Dermis blood vessel endothelial cell (primary cell): Measurements from ENCODE around the gene PFDN5. TPM values are rescaled to one million over a fixed set of nuclear protein-coding genes. Genes with fewer than 3 reads are reported as not detected.
"Not testable (repeated sequence)": the region's sequence is repeated elsewhere in the genome, so short reads cannot be mapped to it uniquely, and the experiment has no call there.

ENCODE experiments used
- DNase-seq: peaks from one replicate; pipeline ENCODE4 v3.0.0; 2010
- total RNA-seq: library from RNA; depleted of rRNA; stranded (reverse); fragments of >200 nt; gene quantifications from 2 replicates; pipeline ENCODE4 v1.2.3, GENCODE V29; 2014

PFDN5 gene
- total RNA-seq, 1 donor from 2014 or later = 491 TPM

GRCh38 chr12:53328043-53328435 lies 32.7 kb downstream of the PFDN5 start:
- no peak for DNase-seq

GRCh38 chr12:53330671-53331070 lies 35.3 kb downstream of the PFDN5 start:
- no peak for DNase-seq

GRCh38 chr12:53332339-53332738 lies 37.0 kb downstream of the PFDN5 start:
- not testable (repeated sequence) for DNase-seq

- no peak for DNase-seq
Measured at GRCh38 chr12:53332744-53333143, 37.4 kb downstream of the PFDN5 start.

GRCh38 chr12:53333289-53333688 lies 37.9 kb downstream of the PFDN5 start:
- no peak for DNase-seq

GRCh38 chr12:53333845-53334244 lies 38.5 kb downstream of the PFDN5 start:
- DNase-seq = no peak

GRCh38 chr12:53334822-53335221 lies 39.5 kb downstream of the PFDN5 start:
- no peak for DNase-seq

GRCh38 chr12:53336181-53336681 lies 40.9 kb downstream of the PFDN5 start, which contains the start of gene SP7:
TSS of gene SP7 (minus strand) at chr12:53336354. CDS start at chr12:53335646, 708 bp downstream.
- no peak for DNase-seq

GRCh38 chr12:53338017-53338416 lies 42.7 kb downstream of the PFDN5 start:
- DNase-seq = no peak

- no peak for DNase-seq
Measured at GRCh38 chr12:53338916-53339315, 43.6 kb downstream of the PFDN5 start.

GRCh38 chr12:53340398-53340797 lies 45.1 kb downstream of the PFDN5 start:
- DNase-seq = no peak

- no peak for DNase-seq
Measured at GRCh38 chr12:53343449-53343848, 48.1 kb downstream of the PFDN5 start.

GRCh38 chr12:53343969-53344368 lies 48.6 kb downstream of the PFDN5 start:
- no peak for DNase-seq

- no peak for DNase-seq
Measured at GRCh38 chr12:53344487-53344823, 49.1 kb downstream of the PFDN5 start.

- DNase-seq = peak; percentile 78
Measured at GRCh38 chr12:53344824-53345485, 49.6 kb downstream of the PFDN5 start.

GRCh38 chr12:53345486-53346188 lies 50.3 kb downstream of the PFDN5 start:
- peak; percentile 27 for DNase-seq

GRCh38 chr12:53346491-53346890 lies 51.1 kb downstream of the PFDN5 start:
- DNase-seq = no peak

GRCh38 chr12:53347905-53348304 lies 52.6 kb downstream of the PFDN5 start:
- no peak for DNase-seq

Other genes with a start within 250 kb of the PFDN5 start
- 56.2 and 56.5 TPM in 2 replicates for gene TNS2, start 245.5 kb upstream of the PFDN5 start, total RNA-seq
- 13.1 and 16.5 TPM in 2 replicates for gene SPRYD3, start 216.2 kb upstream of the PFDN5 start, total RNA-seq
- gene IGFBP6, start 197.9 kb upstream of the PFDN5 start, total RNA-seq = 4.9 and 7.0 TPM in 2 replicates
- not detected in 2 replicates for gene SOAT2, start 192.1 kb upstream of the PFDN5 start, total RNA-seq
- gene ZNF740, start 114.8 kb upstream of the PFDN5 start, total RNA-seq = 13.0 and 14.5 TPM in 2 replicates
- gene CSAD, start 114.6 kb upstream of the PFDN5 start, total RNA-seq = 2.9 and 6.5 TPM in 2 replicates
- gene ITGB7, start 88.3 kb upstream of the PFDN5 start, total RNA-seq = 0.19 and 0.34 TPM in 2 replicates
- 11.7 and 17.7 TPM in 2 replicates for gene RARG, start 63.3 kb upstream of the PFDN5 start, total RNA-seq
- gene ESPL1, start 27.2 kb upstream of the PFDN5 start, total RNA-seq = 4.8 and 16.5 TPM in 2 replicates
- 35.2 and 43.1 TPM in 2 replicates for gene MYG1, start 4.2 kb downstream of the PFDN5 start, total RNA-seq
- gene AAAS, start 26.1 kb downstream of the PFDN5 start, total RNA-seq = 38.6 and 44.3 TPM in 2 replicates
- gene SP7, start 40.8 kb downstream of the PFDN5 start, total RNA-seq = not detected in 2 replicates
- gene SP1, start 84.6 kb downstream of the PFDN5 start, total RNA-seq = 32.7 and 47.1 TPM in 2 replicates
- gene AMHR2, start 128.3 kb downstream of the PFDN5 start, total RNA-seq = not detected in 2 replicates
- gene PRR13, start 146.2 kb downstream of the PFDN5 start, total RNA-seq = 12.6 and 18.0 TPM in 2 replicates
- 417 and 525 TPM in 2 replicates for gene PCBP2, start 156.6 kb downstream of the PFDN5 start, total RNA-seq
- gene MAP3K12, start 203.9 kb downstream of the PFDN5 start, total RNA-seq = 13.6 and 19.1 TPM in 2 replicates
- gene TARBP2, start 205.7 kb downstream of the PFDN5 start, total RNA-seq = 38.8 and 48.3 TPM in 2 replicates
- gene NPFF, start 211.9 kb downstream of the PFDN5 start, total RNA-seq = not detected in 2 replicates